HCT116 (cell line): ENCODE data around the gene PRRX2. TPM values are rescaled to one million over a fixed set of nuclear protein-coding genes. Genes with fewer than 3 reads are reported as not detected.

Experiments used
- ATAC-seq: fragments of 200-7000 bp; cut with Tn5 transposase; 2 replicates; pipeline ENCODE4 v1.9.1; 2020; ENCODE audit warnings: mild to moderate bottlenecking, moderate library complexity
- BruUV-seq: library from RNA; stranded (reverse); fragments of 400-500 nt; replicated peaks from 2 replicates; lab custom pipeline; 2021; lab: Mats Ljungman, UMichigan
- CTCF ChIA-PET: fragments of 300-600 bp; sonication (Branson Sonifier 250); formaldehyde crosslinking; loops from one replicate; lab custom pipeline; 2021; ENCODE audit warnings: antibody characterized with exemption; lab: Charles Lee
- POLR2A ChIA-PET: fragments of 300-600, 350-600 bp; sonication (Branson Sonifier 250); formaldehyde crosslinking; loops from one replicate; lab custom pipeline; 2021; ENCODE audit warnings: antibody characterized with exemption; lab: Charles Lee
- RAD21 ChIA-PET, 2 experiments: fragments of 300-600 bp; sonication (Branson Sonifier 250); formaldehyde crosslinking; loops; one replicate each; lab custom pipeline; 2023; ENCODE audit warnings: low total read pairs in 2 of 2; ENCODE audit not compliant: uncharacterized antibody in 2 of 2, unreplicated experiment in 2 of 2, low non-redundant PET in 1 of 2; lab: Charles Lee
- DNase-seq: peaks from one replicate; pipeline ENCODE4 v3.0.0-alpha.2; 2010; ENCODE audit warnings: low read depth, low spot score
- H2AFZ ChIP-seq: fragments of 200-600 bp; shearing (Covaris generic), sonication (generic); 2 replicates; pipeline ENCODE4 v1.6.1; 2017; ENCODE audit warnings: low read depth, mixed run types, mixed read lengths, antibody characterized with exemption, low read length; ENCODE audit not compliant: poor library complexity, severe bottlenecking
- H3K27ac ChIP-seq: 2 replicates; pipeline ENCODE4 v1.5.1; 2012; ENCODE audit warnings: low read depth, low read length
- H3K27me3 ChIP-seq: fragments of 200-600 bp; sonication (generic); 2 replicates; pipeline ENCODE4 v1.6.1; 2016; ENCODE audit warnings: mixed run types, low read length, mixed read lengths; ENCODE audit not compliant: insufficient read depth
- H3K36me3 ChIP-seq, 2 experiments: fragments of 200-500 bp in 1 of 2; fragments of 200-600 bp in 1 of 2; sonication (Bioruptor generic) in 1 of 2; sonication (generic) in 1 of 2; 2 replicates each; pipeline versions ENCODE4 v1.5.1 to v1.6.1; 2014 to 2016; ENCODE audit warnings: low read length in 2 of 2, inconsistent platforms in 1 of 2, mixed read lengths in 1 of 2, mixed run types in 1 of 2; ENCODE audit not compliant: insufficient read depth in 2 of 2, control insufficient read depth in 1 of 2
- H3K4me1 ChIP-seq, 2 experiments: fragments of 200-600 bp in 1 of 2; sonication (generic) in 1 of 2; 2 replicates each; pipeline versions ENCODE4 v1.5.1 to v1.6.1; 2012 to 2017; ENCODE audit warnings: low read length in 2 of 2, inconsistent platforms in 1 of 2, mild to moderate bottlenecking in 1 of 2, mixed read lengths in 1 of 2, mixed run types in 1 of 2, moderate library complexity in 1 of 2; ENCODE audit not compliant: insufficient read depth in 2 of 2, control insufficient read depth in 1 of 2
- H3K4me2 ChIP-seq: fragments of 200-600 bp; sonication (generic); 2 replicates; pipeline ENCODE4 v1.6.1; 2017; ENCODE audit warnings: mixed run types, low read length, mixed read lengths
- H3K4me3 ChIP-seq, 2 experiments: fragments of 200-600 bp in 1 of 2; sonication (generic) in 1 of 2; replicated peaks in 1 of 2; 2 replicates each; pipeline ENCODE4 v1.5.1; 2011 to 2016; ENCODE audit warnings: low read length in 2 of 2, control low read depth in 1 of 2, low read depth in 1 of 2, mild to moderate bottlenecking in 1 of 2, mixed read lengths in 1 of 2, mixed run types in 1 of 2
- H3K79me2 ChIP-seq: fragments of 200-600 bp; sonication (generic); 2 replicates; pipeline ENCODE4 v1.6.1; 2017; ENCODE audit warnings: mild to moderate bottlenecking, mixed run types, low read length, moderate library complexity, mixed read lengths; ENCODE audit not compliant: insufficient read depth
- H3K9ac ChIP-seq: fragments of 200-600 bp; sonication (generic); 2 replicates; pipeline ENCODE4 v1.6.1; 2016; ENCODE audit warnings: low read length, mixed read lengths
- H3K9me2 ChIP-seq: fragments of 200-600 bp; sonication (generic), shearing (Covaris generic); 2 replicates; pipeline ENCODE4 v1.6.1; 2017; ENCODE audit warnings: mixed run types, mild to moderate bottlenecking, moderate library complexity; ENCODE audit not compliant: insufficient read depth
- H3K9me3 ChIP-seq, 2 experiments: fragments of 200-500 bp in 1 of 2; fragments of 200-600 bp in 1 of 2; sonication (Bioruptor generic) in 1 of 2; sonication (generic) in 1 of 2; 2 replicates each; pipeline ENCODE4 v1.6.1; 2014 to 2017; ENCODE audit warnings: low read length in 2 of 2, mixed read lengths in 2 of 2, inconsistent platforms in 1 of 2, low read depth in 1 of 2, mild to moderate bottlenecking in 1 of 2, mixed run types in 1 of 2, moderate library complexity in 1 of 2; ENCODE audit not compliant: control insufficient read depth in 1 of 2, insufficient read depth in 1 of 2
- H4K20me1 ChIP-seq: fragments of 200-600 bp; sonication (generic), shearing (Covaris generic); 2 replicates; pipeline ENCODE4 v1.6.1; 2017; ENCODE audit warnings: mixed run types, mild to moderate bottlenecking, moderate library complexity; ENCODE audit not compliant: insufficient read depth
- EZH2 ChIP-seq: fragments of 200-600 bp; sonication (generic); IDR thresholded peaks from 2 replicates; pipeline ENCODE4 v1.6.1; 2017; ENCODE audit warnings: antibody characterized with exemption, mixed run types
- JUND ChIP-seq: IDR thresholded peaks from 2 replicates; pipeline ENCODE4 v1.6.1; 2012
- MAX ChIP-seq: IDR thresholded peaks from 2 replicates; pipeline ENCODE4 v1.6.1; 2012
- POLR2A ChIP-seq: IDR thresholded peaks from 2 replicates; pipeline ENCODE4 v1.7.0; 2011; ENCODE audit warnings: borderline replicate concordance; ENCODE audit not compliant: insufficient read depth, insufficient read length; ENCODE audit errors: extremely low read depth
- SIN3A ChIP-seq: IDR thresholded peaks from 2 replicates; pipeline ENCODE4 v1.6.1; 2012; ENCODE audit warnings: low read depth
- SP1 ChIP-seq: IDR thresholded peaks from 2 replicates; pipeline ENCODE4 v1.6.1; 2012; ENCODE audit warnings: low read depth
- ZBTB33 ChIP-seq: IDR thresholded peaks from 2 replicates; pipeline ENCODE4 v1.6.1; 2011; ENCODE audit warnings: mild to moderate bottlenecking, low read length, moderate library complexity; ENCODE audit not compliant: insufficient replicate concordance; ENCODE audit errors: extremely low read depth
- intact Hi-C: fragments of 100-400 bp; cut with micrococcal nuclease; formaldehyde crosslinking; loops from 2 replicates; pipeline ENCODE4 v1.10.0; 2022
- total RNA-seq: library from RNA; stranded (reverse); gene quantifications from one replicate; pipeline ENCODE4 v1.2.1, GENCODE V29; 2021; ENCODE audit not compliant: unreplicated experiment

Gene PRRX2
- total RNA-seq, 1 experiment from 2014 or later: 25.5 TPM

- intact Hi-C loops: no loop called here
These were observed 74.7 kb downstream of the PRRX2 start for GRCh38 chr9:129740174-129740573.

More at GRCh38 chr9:129740174-129740573, 74.7 kb downstream of the PRRX2 start:
- POLR2A ChIA-PET: no interaction called here
- Histone ChIP-seq H3K27me3 (no peaks in the 10 kb centered on the region), H3K9ac (no peak overlapping the region), H3K9me2 (no peaks in the 10 kb centered on the region), H4K20me1 (no peaks in the 10 kb centered on the region), H3K27ac (no peak overlapping the region)
- no TSS peak for BruUV-seq
- TF ChIP-seq JUND (no peak), SP1 (no peak), SIN3A (no peak), MAX (no peak), EZH2 (no peak), ZBTB33 (no peak), POLR2A (no peak)
- TF ChIP-seq, all 23 proteins: peak for 0
- peaks cover 7 to 17% of the 10 kb centered on the region in 2 experiments; a peak in 3 of 4 replicates for H3K4me1 ChIP-seq
- CTCF ChIA-PET: interaction anchor here (3.4 kb wide), 1 partner anchor 42 kb away, joined by 33 read pairs; no protein-coding TSS in a partner anchor
- H3K9me3 ChIP-seq: no peaks in the 10 kb centered on the region
- RAD21 ChIA-PET: no interaction called here
- H3K4me2 ChIP-seq: no peak overlapping the region
- no peaks in the 10 kb centered on the region for H3K36me3 ChIP-seq
- no peaks in the 10 kb centered on the region for H3K79me2 ChIP-seq
- DNase-seq: no peak
- no peak overlapping the region for H2AFZ ChIP-seq
- H3K4me3 ChIP-seq: no peak overlapping the region
- ATAC-seq: no peak
